ENCODE data around the gene CHD2.

CHD2 gene

DNA sequence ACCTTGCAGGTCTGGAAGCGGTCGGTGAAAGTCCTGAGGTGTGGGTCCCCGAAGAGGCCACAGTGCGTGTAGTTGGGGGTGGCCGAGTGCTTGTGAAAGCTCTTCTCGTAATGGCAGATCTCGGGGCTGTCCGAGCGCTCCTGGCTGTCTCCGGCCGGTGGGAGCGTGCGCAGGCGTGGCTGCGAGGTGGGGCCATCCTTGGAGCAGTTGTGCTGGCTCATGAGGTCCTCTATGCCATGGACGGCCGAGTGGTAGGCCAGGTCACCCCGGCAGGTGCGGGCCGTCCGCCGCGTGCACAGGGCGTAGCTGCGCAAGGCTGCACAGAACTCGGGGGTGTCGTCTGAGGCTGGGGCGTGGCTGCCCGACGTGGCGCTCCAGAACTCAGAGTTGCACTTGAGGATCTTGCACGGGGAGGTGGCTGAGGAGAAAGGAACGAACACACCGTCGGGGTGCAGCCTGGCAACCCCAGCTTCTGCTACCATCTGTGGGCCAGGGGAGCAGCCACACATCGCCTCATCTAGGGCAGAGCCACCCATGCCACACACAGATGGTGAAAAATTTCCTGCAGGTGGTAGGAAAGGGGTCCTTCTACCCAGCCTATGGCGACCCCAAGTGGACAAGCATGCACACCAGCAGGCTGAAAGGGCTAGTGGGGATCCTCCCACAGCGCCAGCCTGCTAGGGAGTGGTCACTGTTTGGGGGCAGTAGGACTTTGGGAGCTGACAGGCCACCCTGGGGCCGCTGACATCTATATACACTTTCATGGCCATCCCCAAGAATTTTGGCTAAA, 152.2 kb downstream of the CHD2 start:
- no peak overlapping the region for H3K4me3 ChIP-seq (ENCODE audit: low read depth, low read length)
- TF ChIP-seq, protein P1, sequence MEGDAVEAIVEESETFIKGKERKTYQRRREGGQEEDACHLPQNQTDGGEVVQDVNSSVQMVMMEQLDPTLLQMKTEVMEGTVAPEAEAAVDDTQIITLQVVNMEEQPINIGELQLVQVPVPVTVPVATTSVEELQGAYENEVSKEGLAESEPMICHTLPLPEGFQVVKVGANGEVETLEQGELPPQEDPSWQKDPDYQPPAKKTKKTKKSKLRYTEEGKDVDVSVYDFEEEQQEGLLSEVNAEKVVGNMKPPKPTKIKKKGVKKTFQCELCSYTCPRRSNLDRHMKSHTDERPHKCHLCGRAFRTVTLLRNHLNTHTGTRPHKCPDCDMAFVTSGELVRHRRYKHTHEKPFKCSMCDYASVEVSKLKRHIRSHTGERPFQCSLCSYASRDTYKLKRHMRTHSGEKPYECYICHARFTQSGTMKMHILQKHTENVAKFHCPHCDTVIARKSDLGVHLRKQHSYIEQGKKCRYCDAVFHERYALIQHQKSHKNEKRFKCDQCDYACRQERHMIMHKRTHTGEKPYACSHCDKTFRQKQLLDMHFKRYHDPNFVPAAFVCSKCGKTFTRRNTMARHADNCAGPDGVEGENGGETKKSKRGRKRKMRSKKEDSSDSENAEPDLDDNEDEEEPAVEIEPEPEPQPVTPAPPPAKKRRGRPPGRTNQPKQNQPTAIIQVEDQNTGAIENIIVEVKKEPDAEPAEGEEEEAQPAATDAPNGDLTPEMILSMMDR (conservative IDR thresholded peaks at IDR 0.05; ENCODE audit: low read depth, low read length): peak; percentile 20
- DNase-seq (ENCODE audit: low read depth): no peak

DNA sequence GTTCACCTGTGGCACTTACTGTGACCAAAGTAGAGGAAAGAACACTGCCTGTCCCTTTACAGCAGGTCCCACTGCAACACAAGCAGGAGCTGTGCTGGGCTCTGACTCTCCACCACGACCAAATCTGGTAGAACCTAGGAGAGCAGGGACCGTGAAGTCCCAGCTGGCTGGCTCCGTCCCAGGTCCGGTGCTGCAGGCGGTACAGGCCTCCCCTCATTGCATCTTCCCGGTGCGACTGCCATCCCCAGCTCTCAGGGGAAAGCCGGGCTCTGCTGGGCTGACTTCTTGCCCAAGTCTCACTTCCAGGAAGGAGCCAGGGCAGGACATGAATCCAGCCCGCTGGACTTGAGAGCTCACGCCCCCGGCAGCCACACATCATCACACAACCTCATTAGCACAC, 155.1 kb downstream of the CHD2 start:
- TF ChIP-seq, protein P1 (conservative IDR thresholded peaks at IDR 0.05; ENCODE audit: low read depth, low read length): no peak
- H3K4me3 ChIP-seq (ENCODE audit: low read depth, low read length): no peak overlapping the region
- DNase-seq (ENCODE audit: low read depth): no peak

DNA sequence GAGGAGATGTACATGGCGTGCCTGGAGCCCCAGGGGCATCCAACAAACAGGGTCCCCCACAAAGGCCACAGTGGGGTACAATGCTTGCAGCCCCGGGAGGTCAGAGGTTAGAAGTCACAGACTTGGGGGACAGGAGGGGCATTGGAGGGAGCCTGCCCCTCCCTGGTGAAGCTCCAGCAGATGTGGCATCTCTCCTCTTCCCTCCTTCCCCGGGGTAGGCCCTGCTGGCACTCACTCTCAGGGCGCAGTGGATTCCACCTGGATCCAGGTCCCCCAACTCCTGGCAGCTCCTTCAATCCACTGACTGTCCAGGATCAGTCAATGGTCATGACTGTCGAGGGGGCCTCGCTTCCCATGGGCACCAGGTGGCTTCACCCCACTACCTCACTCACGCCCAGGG, 156.7 kb downstream of the CHD2 start:
- DNase-seq (ENCODE audit: low read depth): no peak
- H3K4me3 ChIP-seq (ENCODE audit: low read depth, low read length): no peak overlapping the region
- TF ChIP-seq, protein P1 (conservative IDR thresholded peaks at IDR 0.05; ENCODE audit: low read depth, low read length): no peak

DNA sequence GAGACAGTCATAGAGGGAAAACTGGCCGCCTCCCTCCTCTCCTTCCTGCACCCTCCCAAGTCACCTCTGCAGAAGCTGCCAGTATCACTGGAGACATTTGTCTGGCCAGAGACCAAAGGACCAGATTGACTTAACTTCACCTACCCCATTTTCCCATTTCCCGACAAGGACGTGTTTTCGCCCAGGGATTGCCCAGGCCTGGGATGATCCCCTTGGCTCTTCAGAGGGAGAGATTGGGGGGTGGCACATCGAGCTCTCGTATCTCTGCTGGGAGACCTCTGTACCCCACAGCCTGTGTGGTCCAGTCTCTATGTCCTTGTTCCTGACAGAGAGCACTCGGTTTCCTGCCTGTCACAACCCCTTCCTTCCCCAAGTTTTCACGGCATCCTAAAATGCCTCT, 157.5 kb downstream of the CHD2 start:
- TF ChIP-seq, protein P1 (conservative IDR thresholded peaks at IDR 0.05; ENCODE audit: low read depth, low read length): no peak
- H3K4me3 ChIP-seq (ENCODE audit: low read depth, low read length): no peak overlapping the region
- no peak for DNase-seq (ENCODE audit: low read depth)

DNA sequence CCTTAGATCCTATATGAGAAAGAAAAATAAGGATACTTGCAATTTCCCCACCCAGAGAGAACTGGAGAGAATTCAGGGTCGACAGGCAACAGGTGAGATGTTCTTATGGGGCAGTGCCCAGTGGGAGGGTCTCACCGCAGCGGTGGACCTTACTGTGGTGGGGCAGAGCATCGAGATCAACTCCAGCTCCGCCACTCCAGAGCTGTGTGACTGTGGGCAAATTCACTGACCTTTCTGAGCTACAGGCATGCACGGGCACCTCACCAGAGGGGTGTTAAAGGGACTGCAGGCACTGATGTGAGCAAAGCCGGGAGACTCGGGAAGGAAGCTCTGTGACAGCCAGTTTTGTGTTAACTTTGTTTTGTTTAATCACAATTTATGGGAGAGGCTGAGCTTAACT, 158.0 kb downstream of the CHD2 start:
- DNase-seq (ENCODE audit: low read depth): no peak
- TF ChIP-seq, protein P1 (conservative IDR thresholded peaks at IDR 0.05; ENCODE audit: low read depth, low read length): no peak
- H3K4me3 ChIP-seq (ENCODE audit: low read depth, low read length): no peak overlapping the region

DNA sequence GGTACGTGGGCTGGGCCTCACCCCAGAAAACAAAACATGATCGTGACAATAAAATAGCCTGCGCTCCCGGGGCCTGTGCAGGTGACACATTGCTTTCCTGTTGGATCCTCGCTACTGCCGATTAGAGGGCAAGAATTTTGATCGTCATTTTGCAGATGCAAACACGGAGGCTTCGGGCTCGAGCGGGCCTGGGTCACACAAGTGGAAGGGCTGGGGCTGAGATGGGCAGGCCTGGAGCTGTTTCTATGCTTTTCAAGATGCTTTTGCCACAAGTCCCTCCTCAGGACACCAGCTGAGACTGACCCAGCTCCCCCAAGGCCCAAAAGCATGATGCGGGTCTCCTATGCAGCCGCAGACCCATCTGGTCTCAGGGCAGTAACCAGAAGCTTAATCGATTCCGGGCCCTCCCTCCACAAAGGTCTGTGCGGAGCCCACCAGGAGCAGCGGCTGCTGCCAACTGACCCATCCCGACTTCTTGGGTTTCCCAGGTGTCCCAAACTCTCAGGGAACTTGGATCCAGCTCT, 158.8 kb downstream of the CHD2 start:
- H3K4me3 ChIP-seq (ENCODE audit: low read depth, low read length): no peak overlapping the region
- no peak for DNase-seq (ENCODE audit: low read depth)
- TF ChIP-seq, protein P1 (conservative IDR thresholded peaks at IDR 0.05; ENCODE audit: low read depth, low read length): no peak

DNA sequence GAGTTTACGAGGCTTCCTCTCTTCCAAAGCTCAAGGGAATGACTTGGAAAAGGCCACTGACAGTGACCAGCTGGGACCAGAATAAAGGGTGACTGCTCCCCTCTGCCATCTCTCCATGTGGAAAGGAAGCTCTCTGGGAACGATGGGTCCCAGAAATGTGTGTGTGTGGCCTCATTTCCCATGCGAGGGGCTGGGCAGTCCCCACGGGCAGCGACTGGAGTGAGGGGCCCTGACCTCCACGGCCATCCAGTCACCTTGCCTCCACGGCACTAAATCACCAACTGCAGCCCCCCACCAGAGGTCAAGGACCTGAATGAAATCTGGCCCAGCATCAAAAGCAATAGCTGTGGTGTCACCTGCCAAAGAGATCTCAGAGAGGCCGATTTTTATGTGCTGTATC, 159.3 kb downstream of the CHD2 start:
- no peak for DNase-seq (ENCODE audit: low read depth)
- TF ChIP-seq, protein P1 (conservative IDR thresholded peaks at IDR 0.05; ENCODE audit: low read depth, low read length): no peak
- no peak overlapping the region for H3K4me3 ChIP-seq (ENCODE audit: low read depth, low read length)

Data from choroid plexus epithelial cell (primary cell).